ENCODE data around the gene GALNT13.

Gene GALNT13

DNA sequence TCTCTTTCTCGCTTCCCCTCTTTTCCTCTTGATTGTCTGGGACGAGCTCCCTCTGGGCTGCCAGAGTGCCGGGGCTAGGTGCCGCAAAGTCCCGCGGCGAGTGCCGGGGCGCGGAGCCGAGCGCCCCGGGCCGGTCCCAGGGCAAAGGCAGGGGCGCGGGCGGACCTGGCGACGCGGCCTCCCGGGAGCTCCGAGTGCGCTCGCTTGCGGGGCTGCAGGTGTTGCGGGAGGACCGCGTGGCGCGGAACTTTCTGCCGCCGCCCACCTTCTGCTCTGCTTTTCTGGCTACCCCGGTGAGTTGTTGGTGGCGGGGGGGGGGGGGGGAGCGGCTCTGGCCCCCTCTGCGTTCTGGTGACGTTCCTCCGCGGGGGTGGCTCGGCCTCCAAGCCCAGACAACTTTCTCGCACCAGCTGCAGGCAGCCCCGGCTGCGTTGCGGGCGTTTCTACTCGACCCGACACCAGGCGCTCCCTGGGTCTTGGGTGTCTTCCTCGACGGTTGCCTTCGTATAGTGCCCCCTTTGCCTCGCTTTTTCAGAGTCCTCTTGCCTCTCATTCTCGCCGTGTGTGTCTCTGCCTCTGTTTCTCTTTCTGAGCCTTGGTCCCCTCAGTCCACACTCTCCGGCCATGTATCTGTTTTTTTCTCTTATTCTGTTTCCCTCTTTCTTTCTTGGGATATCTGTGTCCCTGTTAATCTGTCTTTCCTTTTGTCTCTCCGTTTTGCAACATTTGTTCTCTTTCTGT, 759 bp downstream of the GALNT13 start:
- Histone ChIP-seq H3K4me3 (IDR thresholded peaks at IDR 0.05; ENCODE audit: insufficient read depth, low read depth, low read length) (no peak overlapping the region), H2AFZ (ENCODE audit: low read depth) (no peak overlapping the region), H3K27ac (no peak overlapping the region), H3K79me2 (ENCODE audit: insufficient read depth, low read depth) (no peaks in the 10 kb centered on the region), H3K27me3 (ENCODE audit: insufficient read depth, low read depth) (no peaks in the 10 kb centered on the region), H4K20me1 (ENCODE audit: insufficient read depth) (no peaks in the 10 kb centered on the region), H3K4me1 (ENCODE audit: low read depth, poor library complexity, severe bottlenecking) (no peaks in the 10 kb centered on the region), H3K9ac (no peak overlapping the region), H3K4me2 (no peak overlapping the region), H3K36me3 (ENCODE audit: insufficient read depth) (no peaks in the 10 kb centered on the region; the same call in 1 of the 2 replicates)
- TF ChIP-seq, protein P1, sequence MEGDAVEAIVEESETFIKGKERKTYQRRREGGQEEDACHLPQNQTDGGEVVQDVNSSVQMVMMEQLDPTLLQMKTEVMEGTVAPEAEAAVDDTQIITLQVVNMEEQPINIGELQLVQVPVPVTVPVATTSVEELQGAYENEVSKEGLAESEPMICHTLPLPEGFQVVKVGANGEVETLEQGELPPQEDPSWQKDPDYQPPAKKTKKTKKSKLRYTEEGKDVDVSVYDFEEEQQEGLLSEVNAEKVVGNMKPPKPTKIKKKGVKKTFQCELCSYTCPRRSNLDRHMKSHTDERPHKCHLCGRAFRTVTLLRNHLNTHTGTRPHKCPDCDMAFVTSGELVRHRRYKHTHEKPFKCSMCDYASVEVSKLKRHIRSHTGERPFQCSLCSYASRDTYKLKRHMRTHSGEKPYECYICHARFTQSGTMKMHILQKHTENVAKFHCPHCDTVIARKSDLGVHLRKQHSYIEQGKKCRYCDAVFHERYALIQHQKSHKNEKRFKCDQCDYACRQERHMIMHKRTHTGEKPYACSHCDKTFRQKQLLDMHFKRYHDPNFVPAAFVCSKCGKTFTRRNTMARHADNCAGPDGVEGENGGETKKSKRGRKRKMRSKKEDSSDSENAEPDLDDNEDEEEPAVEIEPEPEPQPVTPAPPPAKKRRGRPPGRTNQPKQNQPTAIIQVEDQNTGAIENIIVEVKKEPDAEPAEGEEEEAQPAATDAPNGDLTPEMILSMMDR (conservative IDR thresholded peaks at IDR 0.05; ENCODE audit: low read depth, low read length) = no peak

DNA sequence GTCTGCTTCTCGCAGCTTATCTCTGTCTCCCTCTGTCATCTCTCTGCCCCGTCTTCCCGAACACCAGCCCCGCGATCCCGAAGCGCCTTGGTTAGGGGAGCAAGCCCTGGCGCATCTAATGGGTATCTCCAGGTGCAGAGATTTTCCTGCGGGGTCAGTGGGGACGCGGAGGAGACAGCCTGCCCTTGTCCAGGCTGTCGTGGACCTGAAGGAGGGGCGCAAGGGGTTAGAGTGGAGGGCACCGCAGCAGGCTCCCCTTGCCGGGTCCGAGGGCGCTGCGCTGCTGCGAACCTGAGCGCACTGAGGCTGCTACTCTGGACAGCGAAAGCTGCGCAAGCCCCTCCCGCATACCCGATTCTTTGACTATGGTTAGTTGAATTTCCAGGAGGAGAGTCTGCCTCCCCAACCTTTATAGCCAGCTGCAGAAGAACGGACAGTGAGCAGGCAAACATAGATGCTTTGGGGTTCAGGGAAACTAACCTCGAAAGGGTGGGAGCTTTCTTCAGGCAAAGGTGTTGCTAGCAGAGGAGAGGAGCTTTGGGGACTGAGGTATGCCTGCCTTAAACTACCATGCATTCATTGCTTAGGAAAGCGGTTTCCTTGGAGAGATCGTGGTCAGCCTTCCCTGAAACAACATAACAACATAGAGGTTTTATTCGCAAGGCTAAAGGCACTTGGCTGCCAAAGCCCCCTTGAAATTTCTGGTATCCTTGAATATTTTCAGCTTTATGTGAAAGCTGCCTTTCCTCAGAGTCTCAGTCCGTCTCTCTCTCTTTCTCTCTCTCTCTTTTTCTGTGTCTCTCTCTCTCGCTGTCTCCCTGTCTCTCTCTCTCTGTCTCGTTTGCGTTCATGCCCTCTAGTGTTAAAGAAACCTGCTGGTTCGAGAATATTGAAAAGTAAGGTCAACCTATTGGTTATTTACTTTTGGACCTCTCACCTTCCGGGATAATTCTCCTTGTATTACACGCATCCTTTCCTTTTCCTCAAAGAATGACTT, 1.6 kb downstream of the GALNT13 start:
- H3K9ac ChIP-seq = no peak overlapping the region
- H2AFZ ChIP-seq (ENCODE audit: low read depth) = no peak overlapping the region
- no peak overlapping the region for H3K4me2 ChIP-seq
- H3K4me3 ChIP-seq (IDR thresholded peaks at IDR 0.05; ENCODE audit: insufficient read depth, low read depth, low read length) = no peak overlapping the region
- no peaks in the 10 kb centered on the region for H3K79me2 ChIP-seq (ENCODE audit: insufficient read depth, low read depth)
- TF ChIP-seq, protein P1 (conservative IDR thresholded peaks at IDR 0.05; ENCODE audit: low read depth, low read length) = no peak
- H3K27ac ChIP-seq = no peak overlapping the region
- H3K36me3 ChIP-seq (ENCODE audit: insufficient read depth) = no peaks in the 10 kb centered on the region; the same call in 1 of the 2 replicates
- no peaks in the 10 kb centered on the region for H3K4me1 ChIP-seq (ENCODE audit: low read depth, poor library complexity, severe bottlenecking)
- H3K27me3 ChIP-seq (ENCODE audit: insufficient read depth, low read depth) = no peaks in the 10 kb centered on the region
- H4K20me1 ChIP-seq (ENCODE audit: insufficient read depth) = no peaks in the 10 kb centered on the region

DNA sequence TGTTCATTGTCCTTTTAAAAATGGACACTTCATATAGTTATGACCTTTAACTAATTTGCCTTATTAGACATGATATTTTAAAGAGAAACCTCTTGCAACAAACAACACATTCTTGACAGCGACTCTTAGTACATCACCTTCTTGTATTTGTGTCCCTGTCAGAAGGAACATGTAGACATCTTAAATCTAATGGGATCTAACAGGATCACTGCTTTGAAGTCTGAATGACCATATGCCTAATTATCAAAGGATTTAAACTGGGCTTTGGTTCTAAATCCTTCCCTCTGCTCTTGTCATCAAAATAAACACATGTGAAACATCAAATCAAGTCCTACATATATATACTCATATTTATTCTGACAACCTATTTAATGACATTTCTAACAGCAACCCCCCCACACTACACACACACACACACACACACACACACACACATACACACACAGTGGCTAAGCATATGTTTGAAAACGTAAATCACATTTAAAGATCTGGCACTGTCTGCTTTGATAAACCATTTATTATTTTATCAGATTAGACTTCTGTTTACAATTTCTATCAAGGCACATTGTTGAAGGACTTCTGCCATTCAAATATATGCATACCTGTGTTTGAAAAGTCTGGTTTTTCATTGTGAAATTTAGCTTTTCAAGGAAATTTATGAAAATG, 4.2 kb downstream of the GALNT13 start:
- Histone ChIP-seq H4K20me1 (ENCODE audit: insufficient read depth) (no peaks in the 10 kb centered on the region), H3K9ac (no peak overlapping the region), H3K27me3 (ENCODE audit: insufficient read depth, low read depth) (no peaks in the 10 kb centered on the region), H2AFZ (ENCODE audit: low read depth) (no peak overlapping the region), H3K79me2 (ENCODE audit: insufficient read depth, low read depth) (no peaks in the 10 kb centered on the region), H3K36me3 (ENCODE audit: insufficient read depth) (no peaks in the 10 kb centered on the region), H3K4me2 (no peak overlapping the region), H3K4me1 (ENCODE audit: low read depth, poor library complexity, severe bottlenecking) (no peaks in the 10 kb centered on the region), H3K27ac (no peak overlapping the region), H3K4me3 (IDR thresholded peaks at IDR 0.05; ENCODE audit: insufficient read depth, low read depth, low read length) (no peak overlapping the region)
- TF ChIP-seq, protein P1 (conservative IDR thresholded peaks at IDR 0.05; ENCODE audit: low read depth, low read length) = no peak

DNA sequence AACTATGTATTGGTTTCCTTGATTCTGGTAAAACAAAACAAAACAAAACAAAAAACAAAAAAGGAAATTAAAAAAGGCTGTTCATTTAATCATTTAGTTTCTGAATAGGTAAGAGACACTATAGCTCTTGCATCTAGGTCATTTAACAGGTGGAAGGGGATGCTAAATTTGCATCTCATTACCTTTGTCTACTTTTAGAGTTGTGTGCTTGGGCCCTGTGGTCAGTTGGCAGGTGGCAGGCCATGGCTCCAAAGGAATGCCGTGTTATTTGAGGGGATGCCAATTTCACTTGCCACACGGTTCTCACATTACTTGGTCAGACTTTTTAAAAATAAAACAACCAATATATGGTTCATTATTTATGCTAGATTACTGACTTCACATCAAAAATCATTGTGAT, 9.2 kb downstream of the GALNT13 start:
- H3K4me3 ChIP-seq (IDR thresholded peaks at IDR 0.05; ENCODE audit: insufficient read depth, low read depth, low read length) = no peak overlapping the region
- H3K27me3 ChIP-seq (ENCODE audit: insufficient read depth, low read depth) = no peaks in the 10 kb centered on the region
- H2AFZ ChIP-seq (ENCODE audit: low read depth) = no peak overlapping the region
- TF ChIP-seq, protein P1 (conservative IDR thresholded peaks at IDR 0.05; ENCODE audit: low read depth, low read length) = no peak
- no peak overlapping the region for H3K27ac ChIP-seq
- no peaks in the 10 kb centered on the region for H3K79me2 ChIP-seq (ENCODE audit: insufficient read depth, low read depth)
- no peak overlapping the region for H3K9ac ChIP-seq
- H3K4me2 ChIP-seq = no peak overlapping the region
- H3K36me3 ChIP-seq (ENCODE audit: insufficient read depth) = no peaks in the 10 kb centered on the region
- H3K4me1 ChIP-seq (ENCODE audit: low read depth, poor library complexity, severe bottlenecking) = no peaks in the 10 kb centered on the region
- H4K20me1 ChIP-seq (ENCODE audit: insufficient read depth) = no peaks in the 10 kb centered on the region
